ENCODE measurements around the gene ANK2. TPM values are rescaled to one million over a fixed set of nuclear protein-coding genes. Genes with fewer than 3 reads are reported as not detected.

Gene ANK2
- total and polyA plus RNA-seq, 2 experiments from 2014 or later, result 49.4 to 190 TPM

DNA sequence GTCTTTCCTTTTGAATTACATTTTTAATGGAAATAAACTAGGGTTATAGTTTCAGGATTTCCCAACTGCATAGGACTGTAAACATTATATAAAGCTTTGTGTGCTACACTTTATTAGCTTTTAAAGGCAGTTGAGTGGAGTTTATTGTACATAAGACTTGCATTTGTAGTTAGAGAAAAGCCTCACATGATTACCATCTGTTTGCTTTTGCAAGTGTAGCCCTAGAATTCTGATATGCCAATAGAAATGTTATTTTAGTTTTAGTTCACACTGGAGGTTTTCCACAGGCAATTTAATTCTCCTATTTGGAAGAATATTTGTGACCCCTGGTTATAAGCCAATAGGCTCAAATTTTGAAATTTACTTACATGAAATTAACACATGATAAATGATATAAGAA lies 41.3 kb upstream of the ANK2 start:
- no peak for DNase-seq (ENCODE audit: low read depth in 1 of 2, low spot score in 1 of 2)
- no peaks in the 10 kb centered on the region for H3K36me3 ChIP-seq
- no peaks in the 10 kb centered on the region for H3K27me3 ChIP-seq
- H3K4me3 ChIP-seq, result no peak overlapping the region
- no peaks in the 10 kb centered on the region for H3K9me3 ChIP-seq (ENCODE audit: low read depth)
- peaks cover 15% of the 10 kb centered on the region for H3K4me1 ChIP-seq (ENCODE audit: low read depth)
- TF ChIP-seq, protein P1, sequence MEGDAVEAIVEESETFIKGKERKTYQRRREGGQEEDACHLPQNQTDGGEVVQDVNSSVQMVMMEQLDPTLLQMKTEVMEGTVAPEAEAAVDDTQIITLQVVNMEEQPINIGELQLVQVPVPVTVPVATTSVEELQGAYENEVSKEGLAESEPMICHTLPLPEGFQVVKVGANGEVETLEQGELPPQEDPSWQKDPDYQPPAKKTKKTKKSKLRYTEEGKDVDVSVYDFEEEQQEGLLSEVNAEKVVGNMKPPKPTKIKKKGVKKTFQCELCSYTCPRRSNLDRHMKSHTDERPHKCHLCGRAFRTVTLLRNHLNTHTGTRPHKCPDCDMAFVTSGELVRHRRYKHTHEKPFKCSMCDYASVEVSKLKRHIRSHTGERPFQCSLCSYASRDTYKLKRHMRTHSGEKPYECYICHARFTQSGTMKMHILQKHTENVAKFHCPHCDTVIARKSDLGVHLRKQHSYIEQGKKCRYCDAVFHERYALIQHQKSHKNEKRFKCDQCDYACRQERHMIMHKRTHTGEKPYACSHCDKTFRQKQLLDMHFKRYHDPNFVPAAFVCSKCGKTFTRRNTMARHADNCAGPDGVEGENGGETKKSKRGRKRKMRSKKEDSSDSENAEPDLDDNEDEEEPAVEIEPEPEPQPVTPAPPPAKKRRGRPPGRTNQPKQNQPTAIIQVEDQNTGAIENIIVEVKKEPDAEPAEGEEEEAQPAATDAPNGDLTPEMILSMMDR (IDR thresholded peaks at IDR 0.05; ENCODE audit: low read depth, low read length), result no peak
- no peak overlapping the region for H3K27ac ChIP-seq

DNA sequence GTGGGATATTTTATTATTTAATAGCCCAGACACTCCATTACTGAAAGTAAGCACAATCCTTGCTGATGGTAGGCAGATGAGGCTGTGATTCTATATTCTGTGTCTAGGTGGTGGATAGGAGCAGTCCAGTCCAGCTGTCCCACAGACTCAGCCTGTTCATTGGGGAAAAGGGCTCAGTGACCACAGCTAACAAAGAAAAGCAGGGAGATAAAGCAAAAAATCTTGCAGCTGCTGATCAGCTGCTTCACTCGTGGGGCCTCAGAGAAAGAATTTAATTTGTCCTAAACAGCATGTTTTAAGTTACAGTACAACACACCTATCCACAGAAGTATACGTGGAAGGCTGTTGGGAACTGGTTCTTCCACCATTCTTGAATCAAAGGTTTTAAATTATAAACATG lies 40.7 kb upstream of the ANK2 start:
- H3K9me3 ChIP-seq (ENCODE audit: low read depth), result no peaks in the 10 kb centered on the region
- no peaks in the 10 kb centered on the region for H3K36me3 ChIP-seq
- H3K27me3 ChIP-seq, result no peaks in the 10 kb centered on the region
- no peak for DNase-seq (ENCODE audit: low read depth in 1 of 2, low spot score in 1 of 2)
- TF ChIP-seq, protein P1 (IDR thresholded peaks at IDR 0.05; ENCODE audit: low read depth, low read length), result no peak
- H3K4me3 ChIP-seq, result no peak overlapping the region
- no peak overlapping the region for H3K27ac ChIP-seq
- H3K4me1 ChIP-seq (ENCODE audit: low read depth), result peaks cover 17% of the 10 kb centered on the region

DNA sequence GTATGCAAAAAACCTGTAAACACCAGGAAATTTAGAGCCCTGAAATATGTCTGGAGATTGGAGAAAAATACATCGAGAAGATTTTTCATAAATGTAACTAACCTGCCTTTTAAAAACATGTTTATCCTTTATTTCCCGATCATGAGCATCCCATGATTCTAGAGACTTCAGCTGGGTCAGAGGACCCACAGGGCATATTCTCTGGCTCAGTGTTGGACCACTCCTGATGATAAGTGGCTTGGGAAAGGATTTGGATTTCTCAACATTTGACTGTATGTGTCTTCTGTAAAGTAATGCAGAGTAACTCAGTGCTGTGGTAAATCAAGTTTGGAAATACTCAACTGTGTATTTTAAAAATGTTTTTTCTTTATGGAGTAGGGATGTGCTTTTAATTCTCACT lies 40.0 kb upstream of the ANK2 start:
- Histone ChIP-seq H3K4me1 (ENCODE audit: low read depth) (peaks cover 17% of the 10 kb centered on the region), H3K27ac (no peak overlapping the region), H3K36me3 (no peaks in the 10 kb centered on the region), H3K9me3 (ENCODE audit: low read depth) (no peaks in the 10 kb centered on the region), H3K27me3 (no peaks in the 10 kb centered on the region), H3K4me3 (no peak overlapping the region)
- DNase-seq (ENCODE audit: low read depth in 1 of 2, low spot score in 1 of 2), result no peak
- TF ChIP-seq, protein P1 (IDR thresholded peaks at IDR 0.05; ENCODE audit: low read depth, low read length), result no peak

- DNase-seq (ENCODE audit: low read depth in 1 of 2, low spot score in 1 of 2), result no peak
- Histone ChIP-seq H3K27ac (no peak overlapping the region), H3K9me3 (ENCODE audit: low read depth) (no peaks in the 10 kb centered on the region), H3K4me1 (ENCODE audit: low read depth) (peaks cover 17% of the 10 kb centered on the region), H3K27me3 (no peaks in the 10 kb centered on the region), H3K36me3 (no peaks in the 10 kb centered on the region), H3K4me3 (no peak overlapping the region)
- TF ChIP-seq, protein P1 (IDR thresholded peaks at IDR 0.05; ENCODE audit: low read depth, low read length), result no peak
Measured at GRCh38 chr4:113012122-113012725, 37.2 kb upstream of the ANK2 start.

DNA sequence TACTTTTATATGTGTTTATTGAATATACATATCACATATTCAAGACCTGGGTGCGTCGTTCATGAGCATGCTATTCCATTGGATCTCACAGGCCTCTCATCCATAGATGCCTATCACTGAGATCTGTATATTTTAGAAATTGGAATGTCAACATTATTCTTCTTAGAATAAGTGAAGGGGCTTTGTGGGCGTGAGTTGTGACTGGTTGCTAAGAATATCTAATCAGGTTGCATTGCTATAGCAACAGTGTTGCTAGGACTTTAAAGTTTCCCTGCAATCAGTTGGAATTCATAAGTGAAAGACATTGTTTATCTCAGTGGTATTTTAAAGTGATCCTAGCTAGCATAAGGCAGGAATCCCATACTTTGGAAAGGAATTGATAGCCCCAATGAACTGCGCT lies 36.7 kb upstream of the ANK2 start:
- TF ChIP-seq, protein P1 (IDR thresholded peaks at IDR 0.05; ENCODE audit: low read depth, low read length), result no peak
- no peak overlapping the region for H3K4me3 ChIP-seq
- DNase-seq (ENCODE audit: low read depth in 1 of 2, low spot score in 1 of 2), result peak in 1 of 2 donors; percentile 44
- no peak overlapping the region for H3K27ac ChIP-seq
- H3K4me1 ChIP-seq (ENCODE audit: low read depth), result peaks cover 17% of the 10 kb centered on the region
- H3K27me3 ChIP-seq, result no peaks in the 10 kb centered on the region
- H3K36me3 ChIP-seq, result no peaks in the 10 kb centered on the region
- no peaks in the 10 kb centered on the region for H3K9me3 ChIP-seq (ENCODE audit: low read depth)
